Fibroblast of lung (primary cell): ENCODE data around the gene BCAT1.

Source experiments
- EZH2 ChIP-seq: IDR thresholded peaks from 2 replicates; pipeline ENCODE4 v1.5.1; 2012; ENCODE audit warnings: low read length, control low read depth, mild to moderate bottlenecking; ENCODE audit errors: missing control alignments
- TF ChIP-seq, protein P1 (sequence below), 2 donors: IDR thresholded peaks in 1 of 2; conservative IDR thresholded peaks in 1 of 2; 1 replicate in 1 of 2; 2 replicates in 1 of 2; pipeline ENCODE4 v1.5.1; 2011 to 2012; ENCODE audit warnings: low read length in 2 of 2, control low read depth in 1 of 2, inconsistent platforms in 1 of 2, low read depth in 1 of 2, mild to moderate bottlenecking in 1 of 2

DNA sequence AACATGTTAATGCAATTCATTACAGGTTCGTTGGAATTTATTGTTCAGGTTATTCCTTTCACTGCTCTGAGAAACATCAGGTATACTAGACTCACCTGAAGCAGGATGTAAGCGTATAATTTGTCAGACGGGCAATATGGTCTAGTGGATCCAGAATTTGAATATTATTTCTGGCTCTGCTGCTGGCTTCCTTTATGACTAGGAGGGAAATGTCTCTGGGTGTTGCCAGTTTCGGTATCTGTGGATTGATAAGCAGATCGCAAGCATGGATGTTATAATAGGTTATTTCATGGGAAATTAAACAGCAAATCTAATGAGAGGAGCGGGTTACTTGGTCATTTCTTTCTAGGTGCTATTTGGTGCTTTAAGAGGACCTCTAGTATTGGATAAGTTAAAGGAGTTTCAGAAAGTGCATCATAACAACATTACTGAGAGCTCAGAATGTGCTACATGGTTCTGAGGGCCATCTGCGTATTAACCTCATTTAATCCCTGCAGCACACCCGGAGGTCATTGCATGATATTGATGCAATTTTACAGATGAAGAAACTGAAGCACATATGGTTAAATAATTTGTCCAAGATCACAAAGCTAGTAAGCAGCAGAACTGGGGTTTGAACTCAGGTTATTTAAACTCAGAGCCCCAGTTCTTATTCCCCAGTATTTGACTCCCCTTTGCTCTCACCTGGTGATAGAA is 47.3 kb upstream of the BCAT1 start:
- TF ChIP-seq, protein P1, sequence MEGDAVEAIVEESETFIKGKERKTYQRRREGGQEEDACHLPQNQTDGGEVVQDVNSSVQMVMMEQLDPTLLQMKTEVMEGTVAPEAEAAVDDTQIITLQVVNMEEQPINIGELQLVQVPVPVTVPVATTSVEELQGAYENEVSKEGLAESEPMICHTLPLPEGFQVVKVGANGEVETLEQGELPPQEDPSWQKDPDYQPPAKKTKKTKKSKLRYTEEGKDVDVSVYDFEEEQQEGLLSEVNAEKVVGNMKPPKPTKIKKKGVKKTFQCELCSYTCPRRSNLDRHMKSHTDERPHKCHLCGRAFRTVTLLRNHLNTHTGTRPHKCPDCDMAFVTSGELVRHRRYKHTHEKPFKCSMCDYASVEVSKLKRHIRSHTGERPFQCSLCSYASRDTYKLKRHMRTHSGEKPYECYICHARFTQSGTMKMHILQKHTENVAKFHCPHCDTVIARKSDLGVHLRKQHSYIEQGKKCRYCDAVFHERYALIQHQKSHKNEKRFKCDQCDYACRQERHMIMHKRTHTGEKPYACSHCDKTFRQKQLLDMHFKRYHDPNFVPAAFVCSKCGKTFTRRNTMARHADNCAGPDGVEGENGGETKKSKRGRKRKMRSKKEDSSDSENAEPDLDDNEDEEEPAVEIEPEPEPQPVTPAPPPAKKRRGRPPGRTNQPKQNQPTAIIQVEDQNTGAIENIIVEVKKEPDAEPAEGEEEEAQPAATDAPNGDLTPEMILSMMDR (conservative IDR thresholded peaks at IDR 0.05 in 1 of 2, IDR thresholded peaks at IDR 0.05 in 1 of 2; ENCODE audit: low read depth in 1 of 2, low read length in 2 of 2) = no peak
- no peak for TF ChIP-seq EZH2
